ENCODE measurements around the gene SLC39A9.
"Not testable (repeated sequence)": the region's sequence is repeated elsewhere in the genome, so short reads cannot be mapped to it uniquely, and the experiment has no call there.

Gene SLC39A9

GRCh38 chr14:69479696-69480095 lies 81.2 kb downstream of the SLC39A9 start:
- DNase-seq = no peak

- no peak for DNase-seq
Measured at GRCh38 chr14:69480136-69480535, 81.6 kb downstream of the SLC39A9 start.

GRCh38 chr14:69481815-69482568 lies 83.5 kb downstream of the SLC39A9 start:
- no peak for DNase-seq

- peak; percentile 66 for DNase-seq
Measured at GRCh38 chr14:69483765-69484443, 85.4 kb downstream of the SLC39A9 start.

- peak; percentile 21 for DNase-seq
Measured at GRCh38 chr14:69484444-69485314, 86.2 kb downstream of the SLC39A9 start, which contains the start of gene PLEKHD1. Gene PLEKHD1, plus strand, starts transcription at chr14:69484728. Its CDS starts 238 bp downstream, at chr14:69484966.

GRCh38 chr14:69485315-69485660 lies 86.8 kb downstream of the SLC39A9 start:
- no peak for DNase-seq

GRCh38 chr14:69485701-69486100 lies 87.2 kb downstream of the SLC39A9 start:
- no peak for DNase-seq

- no peak for DNase-seq
Measured at GRCh38 chr14:69487226-69487625, 88.7 kb downstream of the SLC39A9 start.

GRCh38 chr14:69487771-69488170 lies 89.3 kb downstream of the SLC39A9 start:
- no peak for DNase-seq

- no peak for DNase-seq
Measured at GRCh38 chr14:69489495-69489894, 91.0 kb downstream of the SLC39A9 start.

- DNase-seq = no peak
Measured at GRCh38 chr14:69490219-69490918, 91.9 kb downstream of the SLC39A9 start.

- DNase-seq = no peak
Measured at GRCh38 chr14:69491193-69491592, 92.7 kb downstream of the SLC39A9 start.

- no peak for DNase-seq
Measured at GRCh38 chr14:69493038-69493437, 94.5 kb downstream of the SLC39A9 start.

GRCh38 chr14:69493791-69494190 lies 95.3 kb downstream of the SLC39A9 start:
- no peak for DNase-seq

GRCh38 chr14:69495341-69495921 lies 96.9 kb downstream of the SLC39A9 start:
- no peak for DNase-seq

- not testable (repeated sequence) for DNase-seq
Measured at GRCh38 chr14:69497866-69498265, 99.4 kb downstream of the SLC39A9 start.

GRCh38 chr14:69498286-69498685 lies 99.8 kb downstream of the SLC39A9 start:
- DNase-seq = not testable (repeated sequence)

GRCh38 chr14:69499436-69499835 lies 100.9 kb downstream of the SLC39A9 start:
- no peak for DNase-seq

- DNase-seq = no peak
Measured at GRCh38 chr14:69500096-69500495, 101.6 kb downstream of the SLC39A9 start.

GRCh38 chr14:69500736-69501135 lies 102.2 kb downstream of the SLC39A9 start:
- peak; percentile 29 for DNase-seq

GRCh38 chr14:69501423-69501838 lies 102.9 kb downstream of the SLC39A9 start:
- peak; percentile 53 for DNase-seq

GRCh38 chr14:69504775-69505174 lies 106.3 kb downstream of the SLC39A9 start:
- DNase-seq = no peak

Measured in NCI-H1105 (cell line).